GM15510 (cell line): ENCODE results near the gene TADA2B.

ENCODE experiments used
- POLR2A ChIP-seq: IDR thresholded peaks from 3 replicates; pipeline ENCODE4 v1.6.1; 2011; ENCODE audit warnings: borderline replicate concordance; ENCODE audit not compliant: insufficient read length; ENCODE audit errors: extremely low read depth

The TADA2B gene

GRCh38 chr4:7058792-7059191, 15.6 kb downstream of the TADA2B start:
- no peak for TF ChIP-seq POLR2A

GRCh38 chr4:7059662-7060061, 16.5 kb downstream of the TADA2B start:
- TF ChIP-seq POLR2A: no peak

GRCh38 chr4:7060346-7061150, 17.4 kb downstream of the TADA2B start:
- TF ChIP-seq POLR2A: no peak

- no peak for TF ChIP-seq POLR2A
These were observed 18.6 kb downstream of the TADA2B start for GRCh38 chr4:7061815-7062214.

- TF ChIP-seq POLR2A: no peak
These were observed 19.6 kb downstream of the TADA2B start for GRCh38 chr4:7062816-7063215.

- TF ChIP-seq POLR2A: no peak
These were observed 20.2 kb downstream of the TADA2B start for GRCh38 chr4:7063362-7063761.

- no peak for TF ChIP-seq POLR2A
These were observed 22.8 kb downstream of the TADA2B start for GRCh38 chr4:7066006-7066405.

GRCh38 chr4:7066493-7066892, 23.3 kb downstream of the TADA2B start:
- no peak for TF ChIP-seq POLR2A

- TF ChIP-seq POLR2A: no peak
These were observed 23.9 kb downstream of the TADA2B start for GRCh38 chr4:7067126-7067451.

- TF ChIP-seq POLR2A: peak; percentile 88
These were observed 24.5 kb downstream of the TADA2B start, which contains the start of gene GRPEL1 for GRCh38 chr4:7067452-7068278. GRPEL1 (minus strand) TSS chr4:7068064; CDS start chr4:7068032, 32 bp downstream.

- peak; percentile 69 for TF ChIP-seq POLR2A
These were observed 25.2 kb downstream of the TADA2B start for GRCh38 chr4:7068279-7068842.

- TF ChIP-seq POLR2A: no peak
These were observed 25.7 kb downstream of the TADA2B start for GRCh38 chr4:7068883-7069282.

- TF ChIP-seq POLR2A: no peak
These were observed 27.7 kb downstream of the TADA2B start for GRCh38 chr4:7070729-7071511.

GRCh38 chr4:7073059-7073458, 29.9 kb downstream of the TADA2B start:
- TF ChIP-seq POLR2A: no peak

GRCh38 chr4:7073526-7074390, 30.6 kb downstream of the TADA2B start:
- no peak for TF ChIP-seq POLR2A

GRCh38 chr4:7074426-7074825, 31.3 kb downstream of the TADA2B start:
- no peak for TF ChIP-seq POLR2A
